HG02981 (cell line): ENCODE results near the gene ANKRA2.

ENCODE experiments used
- ATAC-seq: cut with Tn5 transposase; IDR thresholded peaks from one replicate; pipeline ENCODE4 v1.9.1; 2021; ENCODE audit warnings: mild to moderate bottlenecking, moderate library complexity; ENCODE audit not compliant: unreplicated experiment

Gene ANKRA2

DNA sequence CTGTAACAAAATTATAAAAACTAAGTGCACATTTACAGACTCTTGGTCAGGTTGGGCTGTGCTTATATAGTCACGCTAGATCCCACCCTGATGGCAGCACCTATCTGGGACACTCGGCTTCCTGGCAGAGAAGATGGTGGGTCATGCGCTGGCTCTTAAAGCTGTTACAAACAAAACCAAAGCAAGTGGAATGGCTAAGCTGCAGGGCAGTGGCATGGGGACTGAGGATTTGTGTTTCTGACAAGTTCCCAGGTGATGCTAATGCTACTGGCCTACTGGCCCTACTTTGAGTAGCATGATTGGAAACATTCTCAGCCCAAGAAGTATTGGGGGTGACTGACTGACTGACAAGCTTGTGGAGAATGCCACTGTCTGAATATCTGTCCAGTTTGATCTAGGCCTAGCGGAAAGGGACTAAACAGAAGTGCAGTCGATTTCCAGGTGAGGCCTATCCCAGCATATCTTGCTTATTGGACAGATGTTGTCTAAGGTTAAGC lies 58.9 kb downstream of the ANKRA2 start:
- no peak for ATAC-seq
